ENCODE results near the gene HCFC2.

DNA sequence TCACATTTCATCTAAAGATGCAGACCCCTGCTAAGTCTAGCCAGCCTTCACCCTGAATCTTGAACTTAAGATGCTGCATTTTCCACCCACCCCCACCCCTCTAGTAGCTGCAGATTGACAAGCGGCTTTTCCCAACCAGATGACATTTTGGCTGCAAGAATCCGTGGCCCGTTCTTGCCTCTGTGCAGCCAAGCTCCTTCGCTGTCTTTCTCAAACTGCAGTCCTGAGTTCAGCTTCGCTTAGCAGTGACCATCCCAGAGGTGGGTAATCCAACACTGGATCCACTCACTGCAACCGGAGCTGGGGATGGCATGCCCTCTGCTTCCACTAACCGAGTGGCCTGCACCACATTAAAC, 74.4 kb downstream of the HCFC2 start:
- TF ChIP-seq, protein P1, sequence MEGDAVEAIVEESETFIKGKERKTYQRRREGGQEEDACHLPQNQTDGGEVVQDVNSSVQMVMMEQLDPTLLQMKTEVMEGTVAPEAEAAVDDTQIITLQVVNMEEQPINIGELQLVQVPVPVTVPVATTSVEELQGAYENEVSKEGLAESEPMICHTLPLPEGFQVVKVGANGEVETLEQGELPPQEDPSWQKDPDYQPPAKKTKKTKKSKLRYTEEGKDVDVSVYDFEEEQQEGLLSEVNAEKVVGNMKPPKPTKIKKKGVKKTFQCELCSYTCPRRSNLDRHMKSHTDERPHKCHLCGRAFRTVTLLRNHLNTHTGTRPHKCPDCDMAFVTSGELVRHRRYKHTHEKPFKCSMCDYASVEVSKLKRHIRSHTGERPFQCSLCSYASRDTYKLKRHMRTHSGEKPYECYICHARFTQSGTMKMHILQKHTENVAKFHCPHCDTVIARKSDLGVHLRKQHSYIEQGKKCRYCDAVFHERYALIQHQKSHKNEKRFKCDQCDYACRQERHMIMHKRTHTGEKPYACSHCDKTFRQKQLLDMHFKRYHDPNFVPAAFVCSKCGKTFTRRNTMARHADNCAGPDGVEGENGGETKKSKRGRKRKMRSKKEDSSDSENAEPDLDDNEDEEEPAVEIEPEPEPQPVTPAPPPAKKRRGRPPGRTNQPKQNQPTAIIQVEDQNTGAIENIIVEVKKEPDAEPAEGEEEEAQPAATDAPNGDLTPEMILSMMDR (IDR thresholded peaks at IDR 0.05): no peak
- no peak for TF ChIP-seq POLR2A (IDR thresholded peaks at IDR 0.05)
